MCF 10A (cell line): Measurements from ENCODE around the gene SMG6. TPM values are rescaled to one million over a fixed set of nuclear protein-coding genes. Genes with fewer than 3 reads are reported as not detected.

Source experiments
- BruUV-seq: library from RNA; stranded (reverse); fragments of 400-500 nt; replicated peaks from 2 replicates; lab custom pipeline; 2021; lab: Mats Ljungman, UMichigan
- CTCF ChIA-PET: fragments of 300-600 bp; sonication (Branson Sonifier 250); formaldehyde crosslinking; extraction: SDS; loops from one replicate; lab custom pipeline; 2021; ENCODE audit warnings: antibody characterized with exemption, inconsistent platforms; lab: Yijun Ruan, JAX
- POLR2A ChIA-PET: fragments of 300-600, 350-650 bp; sonication (Branson Sonifier 250); formaldehyde crosslinking; extraction: SDS; loops from one replicate; lab custom pipeline; 2020; ENCODE audit warnings: antibody characterized with exemption, inconsistent platforms; lab: Yijun Ruan, JAX
- DNase-seq: peaks from one replicate; pipeline ENCODE4 v3.0.0-alpha.2; 2018; ENCODE audit not compliant: unreplicated experiment
- H3K27ac Mint-ChIP-seq: one replicate; pipeline ENCODE4 v1.8.0; 2022; ENCODE audit warnings: mild to moderate bottlenecking, low read depth, mixed read lengths; ENCODE audit not compliant: unreplicated experiment
- H3K27me3 Mint-ChIP-seq: one replicate; pipeline ENCODE4 v1.8.0; 2022; ENCODE audit warnings: mixed read lengths; ENCODE audit not compliant: insufficient read depth, unreplicated experiment
- H3K36me3 Mint-ChIP-seq: one replicate; pipeline ENCODE4 v1.8.0; 2022; ENCODE audit warnings: mild to moderate bottlenecking, moderate library complexity, mixed read lengths; ENCODE audit not compliant: insufficient read depth, unreplicated experiment
- H3K4me1 Mint-ChIP-seq: one replicate; pipeline ENCODE4 v1.8.0; 2022; ENCODE audit warnings: mixed read lengths; ENCODE audit not compliant: insufficient read depth, unreplicated experiment
- H3K4me3 Mint-ChIP-seq: one replicate; pipeline ENCODE4 v1.8.0; 2022; ENCODE audit warnings: mild to moderate bottlenecking, moderate library complexity, mixed read lengths; ENCODE audit not compliant: unreplicated experiment
- H3K9me3 Mint-ChIP-seq: one replicate; pipeline ENCODE4 v1.8.0; 2022; ENCODE audit warnings: mixed read lengths; ENCODE audit not compliant: unreplicated experiment
- intact Hi-C: fragments of 100-400 bp; cut with micrococcal nuclease; formaldehyde crosslinking; loops from 2 replicates; pipeline ENCODE4 v1.14.1; 2022
- total RNA-seq: library from RNA; stranded (reverse); gene quantifications from 2 replicates; pipeline ENCODE4 v1.2.3, GENCODE V29; 2022
- TF ChIP-seq, protein P1 (sequence below): fragments of 200-600 bp; IDR thresholded peaks from one replicate; pipeline ENCODE4 v1.8.0; 2022; ENCODE audit warnings: antibody characterized with exemption, mild to moderate bottlenecking; ENCODE audit not compliant: unreplicated experiment

SMG6 gene
- total RNA-seq, 1 experiment from 2014 or later = 17.0 TPM

DNA sequence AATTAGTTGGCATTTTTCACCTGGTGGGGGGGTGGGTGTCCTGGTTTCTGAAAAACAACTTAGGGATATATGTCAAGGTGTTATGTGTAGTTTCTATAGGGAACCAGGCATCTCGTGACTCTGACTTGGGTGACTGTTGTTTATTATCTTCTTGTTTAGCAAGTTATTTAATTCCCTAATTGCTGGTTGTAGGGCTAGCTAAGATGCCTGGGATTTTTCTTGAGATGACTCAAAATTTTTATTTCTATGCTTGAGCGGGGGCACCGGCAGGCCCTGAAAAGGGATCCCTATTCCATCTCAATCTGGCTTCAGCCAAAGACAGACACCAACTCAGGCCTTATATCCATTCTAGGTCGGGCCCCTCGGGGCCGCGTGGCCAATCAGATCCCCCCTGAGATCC lies 270.4 kb downstream of the SMG6 start:
- TF ChIP-seq, protein P1, sequence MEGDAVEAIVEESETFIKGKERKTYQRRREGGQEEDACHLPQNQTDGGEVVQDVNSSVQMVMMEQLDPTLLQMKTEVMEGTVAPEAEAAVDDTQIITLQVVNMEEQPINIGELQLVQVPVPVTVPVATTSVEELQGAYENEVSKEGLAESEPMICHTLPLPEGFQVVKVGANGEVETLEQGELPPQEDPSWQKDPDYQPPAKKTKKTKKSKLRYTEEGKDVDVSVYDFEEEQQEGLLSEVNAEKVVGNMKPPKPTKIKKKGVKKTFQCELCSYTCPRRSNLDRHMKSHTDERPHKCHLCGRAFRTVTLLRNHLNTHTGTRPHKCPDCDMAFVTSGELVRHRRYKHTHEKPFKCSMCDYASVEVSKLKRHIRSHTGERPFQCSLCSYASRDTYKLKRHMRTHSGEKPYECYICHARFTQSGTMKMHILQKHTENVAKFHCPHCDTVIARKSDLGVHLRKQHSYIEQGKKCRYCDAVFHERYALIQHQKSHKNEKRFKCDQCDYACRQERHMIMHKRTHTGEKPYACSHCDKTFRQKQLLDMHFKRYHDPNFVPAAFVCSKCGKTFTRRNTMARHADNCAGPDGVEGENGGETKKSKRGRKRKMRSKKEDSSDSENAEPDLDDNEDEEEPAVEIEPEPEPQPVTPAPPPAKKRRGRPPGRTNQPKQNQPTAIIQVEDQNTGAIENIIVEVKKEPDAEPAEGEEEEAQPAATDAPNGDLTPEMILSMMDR = no peak
- Mint-ChIP-seq H3K4me1 (no peaks in the 10 kb centered on the region), H3K4me3 (no peak overlapping the region), H3K27me3 (no peaks in the 10 kb centered on the region), H3K9me3 (no peaks in the 10 kb centered on the region), H3K27ac (no peak overlapping the region), H3K36me3 (peaks cover 22% of the 10 kb centered on the region)
- ChIA-PET CTCF (interaction anchor here (0.5 to 2.3 kb wide), 3 partner anchors 122 to 124 kb away, joined by 4 to 10 read pairs (median 6); no protein-coding TSS in a partner anchor), POLR2A (interaction anchor here (0.5 to 2.4 kb wide), 2 partner anchors 8 to 66 kb away, joined by 3 to 10 read pairs; partner anchors contain the start of gene OVCA2)
- DNase-seq = no peak
- BruUV-seq = no TSS peak
- intact Hi-C loops = no loop called here

DNA sequence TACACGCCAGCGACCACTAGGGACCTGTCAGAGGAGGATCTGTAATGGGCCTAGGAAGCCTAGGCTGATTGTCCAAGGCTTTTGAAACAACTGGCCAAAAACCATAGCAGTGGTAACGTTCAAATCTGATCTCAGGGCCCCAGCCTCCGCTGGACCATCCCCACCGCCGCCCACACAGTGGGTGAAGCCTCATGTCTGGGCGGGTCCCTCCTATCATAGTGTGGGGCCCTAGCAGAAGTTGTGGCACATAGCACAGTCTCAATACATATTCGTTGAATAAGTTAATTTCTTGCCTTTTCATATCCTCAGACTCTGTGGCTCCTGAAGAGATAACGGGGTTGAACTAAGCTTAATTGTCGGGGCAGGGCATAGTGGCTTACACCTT lies 272.8 kb downstream of the SMG6 start:
- Mint-ChIP-seq H3K4me3 (peak overlapping the region; percentile 86), H3K36me3 (peaks cover 8% of the 10 kb centered on the region), H3K9me3 (no peaks in the 10 kb centered on the region), H3K27me3 (no peaks in the 10 kb centered on the region), H3K4me1 (peaks cover 5% of the 10 kb centered on the region), H3K27ac (peak overlapping the region; percentile 74)
- intact Hi-C loops = loop anchor here (1.0 kb wide), 1 partner anchor 122 kb away; no protein-coding TSS in a partner anchor
- CTCF ChIA-PET = interaction anchor here (0.6 to 2.3 kb wide), 5 partner anchors 122 to 432 kb away, joined by 3 to 10 read pairs (median 3); no protein-coding TSS in a partner anchor
- TSS peak; percentile 57 for BruUV-seq
- POLR2A ChIA-PET = interaction anchor here (0.6 to 2.4 kb wide), 5 partner anchors 11 to 371 kb away, joined by 3 to 10 read pairs (median 4); partner anchors contain the start of gene OVCA2
- TF ChIP-seq, protein P1 = peak; percentile 22
- DNase-seq = no peak

DNA sequence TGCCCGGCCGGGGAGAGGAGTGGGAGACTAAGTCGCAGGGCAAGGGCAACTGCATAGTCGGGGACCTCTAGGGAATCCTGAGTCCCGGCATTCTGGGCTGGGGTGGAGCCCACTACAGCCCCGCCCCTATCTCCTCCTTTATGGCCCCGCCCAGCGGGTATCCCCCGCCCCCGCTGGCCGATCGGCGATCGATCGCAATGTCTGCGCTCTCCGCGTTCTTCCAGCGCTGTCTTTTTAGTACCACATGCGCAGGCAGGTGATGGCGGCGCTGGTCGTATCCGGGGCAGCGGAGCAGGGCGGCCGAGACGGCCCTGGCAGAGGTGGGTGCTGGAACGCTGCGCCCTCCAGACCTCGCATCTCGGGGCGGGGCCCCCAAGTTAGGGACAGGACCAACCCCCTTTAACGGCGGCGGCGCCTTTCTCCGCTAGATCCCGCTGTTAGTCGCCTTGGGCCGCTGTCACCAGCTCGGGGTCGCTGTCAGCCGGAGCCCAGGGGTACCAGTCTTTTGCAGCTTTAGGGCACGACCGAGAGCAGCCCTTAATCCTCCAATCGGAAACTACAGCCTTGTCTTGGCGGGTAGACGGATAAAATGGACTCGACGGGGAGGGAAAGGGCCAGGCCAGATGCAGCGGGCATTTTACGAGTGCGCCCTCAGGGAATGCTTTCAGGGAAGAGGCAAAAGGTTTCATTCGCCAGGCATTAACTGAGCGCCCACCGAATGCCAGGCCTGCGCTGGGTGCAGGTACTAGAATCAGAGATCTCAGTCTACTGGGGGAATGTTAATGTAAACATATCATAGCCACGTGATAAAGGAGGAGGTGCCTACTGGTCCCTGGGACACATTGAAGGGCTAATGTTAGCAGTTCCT lies 273.4 kb downstream of the SMG6 start, which contains the start of gene DPH1:
TSS of gene DPH1 (plus strand) at position 243 of the 868 bp plus-strand sequence. CDS start at position 260, 17 bp downstream.
- Mint-ChIP-seq H3K36me3 (peaks cover 8% of the 10 kb centered on the region), H3K4me3 (peak within 1 kb of the TSS; percentile 86), H3K4me1 (peaks cover 5% of the 10 kb centered on the region), H3K9me3 (no peaks in the 10 kb centered on the region), H3K27me3 (no peaks in the 10 kb centered on the region), H3K27ac (peak within 1 kb of the TSS; percentile 74)
- TF ChIP-seq, protein P1 = no peak
- BruUV-seq = no TSS peak
- peak; percentile 88 for DNase-seq
- POLR2A ChIA-PET = interaction anchor here (0.6 to 1.6 kb wide), 5 partner anchors 11 to 313 kb away, joined by 3 to 6 read pairs (median 5); no protein-coding TSS in a partner anchor
- CTCF ChIA-PET = interaction anchor here (0.6 to 7.4 kb wide), 5 partner anchors 42 to 313 kb away, joined by 3 to 124 read pairs (median 4); no protein-coding TSS in a partner anchor
- intact Hi-C loops = loop anchor here (1.0 to 5.0 kb wide), 2 partner anchors 122 to 313 kb away; no protein-coding TSS in a partner anchor

DNA sequence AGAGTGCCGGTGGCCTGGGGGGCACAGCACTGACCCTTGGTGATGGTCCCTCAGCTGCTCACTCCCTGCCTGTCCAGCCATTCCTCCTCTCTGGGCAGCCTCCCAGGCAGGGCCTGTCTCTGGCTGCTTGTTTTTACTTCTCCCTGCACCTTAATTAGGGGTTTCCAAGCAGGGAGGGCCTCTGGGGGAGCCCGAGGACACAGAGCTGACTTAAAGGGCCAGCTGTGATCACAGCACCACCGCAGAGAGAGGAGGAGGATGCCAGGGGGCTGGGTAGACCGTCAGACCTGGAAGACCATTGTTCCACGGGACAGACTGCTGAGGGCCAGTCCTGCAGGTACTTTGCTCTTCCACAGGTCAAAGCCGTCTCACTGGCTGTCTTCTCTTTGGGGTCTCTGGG lies 274.8 kb downstream of the SMG6 start:
- CTCF ChIA-PET = interaction anchor here (1.0 to 7.4 kb wide), 5 partner anchors 9 to 134 kb away, joined by 4 to 124 read pairs (median 7); no protein-coding TSS in a partner anchor
- POLR2A ChIA-PET = interaction anchor here (0.7 to 1.5 kb wide), 3 partner anchors 9 to 312 kb away, joined by 3 to 6 read pairs (median 3); partner anchors contain the start of gene OVCA2
- H3K36me3 Mint-ChIP-seq = peaks cover 8% of the 10 kb centered on the region
- no peaks in the 10 kb centered on the region for H3K27me3 Mint-ChIP-seq
- no TSS peak for BruUV-seq
- peaks cover 5% of the 10 kb centered on the region for H3K4me1 Mint-ChIP-seq
- H3K27ac Mint-ChIP-seq = no peak overlapping the region
- DNase-seq = no peak
- H3K4me3 Mint-ChIP-seq = no peak overlapping the region
- intact Hi-C loops = loop anchor here (5.0 kb wide), 1 partner anchor 311 kb away; no protein-coding TSS in a partner anchor
- TF ChIP-seq, protein P1 = no peak
- H3K9me3 Mint-ChIP-seq = no peaks in the 10 kb centered on the region
